HEK293 (cell line): Measurements from ENCODE around the gene AURKAIP1.

Experiments
- KLF9 ChIP-seq: fragments of 450-650 bp; formaldehyde crosslinking; IDR thresholded peaks from 2 replicates; pipeline ENCODE4 v1.5.1; 2016; ENCODE audit warnings: missing biosample characterization, missing genetic modification characterization, low read depth
- ZBTB7A ChIP-seq: fragments of 450-650 bp; formaldehyde crosslinking; IDR thresholded peaks from 2 replicates; pipeline ENCODE4 v1.5.1; 2016; ENCODE audit warnings: low read depth, missing biosample characterization, missing genetic modification characterization
- ZEB2 ChIP-seq: fragments of 450-650 bp; formaldehyde crosslinking; IDR thresholded peaks from 2 replicates; pipeline ENCODE4 v1.5.1; 2016; ENCODE audit warnings: missing biosample characterization, missing genetic modification characterization
- ZNF121 ChIP-seq: fragments of 450-650 bp; formaldehyde crosslinking; IDR thresholded peaks from 2 replicates; pipeline ENCODE4 v1.5.1; 2016; ENCODE audit warnings: missing biosample characterization, missing genetic modification characterization
- ZNF571 ChIP-seq: fragments of 450-650 bp; formaldehyde crosslinking; IDR thresholded peaks from 2 replicates; pipeline ENCODE4 v1.5.0; 2017; ENCODE audit warnings: missing biosample characterization, missing genetic modification characterization
- ZNF654 ChIP-seq: fragments of 450-650 bp; formaldehyde crosslinking; IDR thresholded peaks from 2 replicates; pipeline ENCODE4 v1.5.1; 2016; ENCODE audit warnings: low read depth, missing biosample characterization, missing genetic modification characterization
- TF ChIP-seq, protein P1 (sequence below): fragments of 450-650 bp; formaldehyde crosslinking; conservative IDR thresholded peaks from 2 replicates; pipeline ENCODE4 v1.5.1; 2016; ENCODE audit warnings: low read depth, missing biosample characterization, missing genetic modification characterization
- TF ChIP-seq, protein P2 (sequence below): fragments of 450-650 bp; formaldehyde crosslinking; IDR thresholded peaks from 2 replicates; pipeline ENCODE4 v1.5.1; 2016; ENCODE audit warnings: missing biosample characterization, missing genetic modification characterization
- TF ChIP-seq, protein P3 (sequence below): fragments of 450-650 bp; formaldehyde crosslinking; IDR thresholded peaks from 2 replicates; pipeline ENCODE4 v1.5.1; 2016; ENCODE audit warnings: missing biosample characterization, missing genetic modification characterization
- TF ChIP-seq, protein P4 (sequence below): fragments of 450-650 bp; formaldehyde crosslinking; IDR thresholded peaks from 2 replicates; pipeline ENCODE4 v1.5.1; 2016; ENCODE audit warnings: missing biosample characterization, missing genetic modification characterization

DNA sequence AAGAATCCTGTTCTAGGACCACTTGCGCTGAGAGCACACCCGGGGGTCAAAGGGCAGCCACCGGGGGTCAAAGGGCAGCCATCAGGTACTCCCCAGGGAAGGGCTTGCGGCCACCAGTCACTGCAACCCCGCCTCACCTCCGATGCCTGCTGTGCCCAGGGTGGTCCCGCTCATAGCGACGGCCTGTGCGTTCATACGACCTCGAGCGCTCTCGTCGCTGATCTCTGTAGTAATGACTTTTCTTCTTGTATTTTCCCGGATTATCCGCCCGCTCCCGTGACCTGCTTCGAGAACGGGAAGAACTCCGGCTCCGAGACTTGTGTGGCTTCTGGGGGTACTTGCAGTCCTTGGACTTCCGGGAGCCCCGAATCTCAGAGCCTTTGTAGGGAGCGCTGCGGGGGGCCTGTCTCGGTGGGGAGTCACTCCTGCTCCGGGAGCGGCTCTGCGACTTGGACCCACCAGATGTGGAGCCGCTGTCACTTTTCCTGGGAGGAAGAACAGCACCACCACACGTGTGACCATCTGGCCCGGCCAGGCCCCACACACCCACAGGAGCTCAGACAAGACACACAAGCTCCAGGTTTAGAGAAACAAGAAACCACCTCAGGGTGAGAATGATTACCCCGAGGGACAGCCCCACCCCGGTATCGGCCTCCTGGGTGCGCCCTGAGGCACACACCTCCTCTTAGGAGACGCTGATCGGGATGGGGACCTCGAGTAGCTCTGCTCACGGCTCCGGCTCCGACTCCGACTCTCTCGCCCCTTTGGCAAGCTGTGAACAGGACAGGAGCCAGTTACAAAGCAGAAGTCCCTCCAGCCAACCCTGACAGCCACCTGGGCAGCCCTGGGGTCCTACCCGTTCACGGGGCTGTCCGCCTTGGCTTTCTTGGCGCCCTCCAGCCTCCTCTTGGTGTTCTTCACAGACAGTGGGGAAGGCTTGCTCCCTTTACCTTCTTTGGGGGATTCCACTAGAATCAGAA, 12.4 kb upstream of the AURKAIP1 start:
- TF ChIP-seq, protein P1, sequence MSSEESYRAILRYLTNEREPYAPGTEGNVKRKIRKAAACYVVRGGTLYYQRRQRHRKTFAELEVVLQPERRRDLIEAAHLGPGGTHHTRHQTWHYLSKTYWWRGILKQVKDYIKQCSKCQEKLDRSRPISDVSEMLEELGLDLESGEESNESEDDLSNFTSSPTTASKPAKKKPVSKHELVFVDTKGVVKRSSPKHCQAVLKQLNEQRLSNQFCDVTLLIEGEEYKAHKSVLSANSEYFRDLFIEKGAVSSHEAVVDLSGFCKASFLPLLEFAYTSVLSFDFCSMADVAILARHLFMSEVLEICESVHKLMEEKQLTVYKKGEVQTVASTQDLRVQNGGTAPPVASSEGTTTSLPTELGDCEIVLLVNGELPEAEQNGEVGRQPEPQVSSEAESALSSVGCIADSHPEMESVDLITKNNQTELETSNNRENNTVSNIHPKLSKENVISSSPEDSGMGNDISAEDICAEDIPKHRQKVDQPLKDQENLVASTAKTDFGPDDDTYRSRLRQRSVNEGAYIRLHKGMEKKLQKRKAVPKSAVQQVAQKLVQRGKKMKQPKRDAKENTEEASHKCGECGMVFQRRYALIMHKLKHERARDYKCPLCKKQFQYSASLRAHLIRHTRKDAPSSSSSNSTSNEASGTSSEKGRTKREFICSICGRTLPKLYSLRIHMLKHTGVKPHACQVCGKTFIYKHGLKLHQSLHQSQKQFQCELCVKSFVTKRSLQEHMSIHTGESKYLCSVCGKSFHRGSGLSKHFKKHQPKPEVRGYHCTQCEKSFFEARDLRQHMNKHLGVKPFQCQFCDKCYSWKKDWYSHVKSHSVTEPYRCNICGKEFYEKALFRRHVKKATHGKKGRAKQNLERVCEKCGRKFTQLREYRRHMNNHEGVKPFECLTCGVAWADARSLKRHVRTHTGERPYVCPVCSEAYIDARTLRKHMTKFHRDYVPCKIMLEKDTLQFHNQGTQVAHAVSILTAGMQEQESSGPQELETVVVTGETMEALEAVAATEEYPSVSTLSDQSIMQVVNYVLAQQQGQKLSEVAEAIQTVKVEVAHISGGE (tag by site-specific recombination) = no peak
- no peak for TF ChIP-seq KLF9 (tag by site-specific recombination)
- no peak for TF ChIP-seq ZNF121 (tag by site-specific recombination)
- TF ChIP-seq, protein P2, sequence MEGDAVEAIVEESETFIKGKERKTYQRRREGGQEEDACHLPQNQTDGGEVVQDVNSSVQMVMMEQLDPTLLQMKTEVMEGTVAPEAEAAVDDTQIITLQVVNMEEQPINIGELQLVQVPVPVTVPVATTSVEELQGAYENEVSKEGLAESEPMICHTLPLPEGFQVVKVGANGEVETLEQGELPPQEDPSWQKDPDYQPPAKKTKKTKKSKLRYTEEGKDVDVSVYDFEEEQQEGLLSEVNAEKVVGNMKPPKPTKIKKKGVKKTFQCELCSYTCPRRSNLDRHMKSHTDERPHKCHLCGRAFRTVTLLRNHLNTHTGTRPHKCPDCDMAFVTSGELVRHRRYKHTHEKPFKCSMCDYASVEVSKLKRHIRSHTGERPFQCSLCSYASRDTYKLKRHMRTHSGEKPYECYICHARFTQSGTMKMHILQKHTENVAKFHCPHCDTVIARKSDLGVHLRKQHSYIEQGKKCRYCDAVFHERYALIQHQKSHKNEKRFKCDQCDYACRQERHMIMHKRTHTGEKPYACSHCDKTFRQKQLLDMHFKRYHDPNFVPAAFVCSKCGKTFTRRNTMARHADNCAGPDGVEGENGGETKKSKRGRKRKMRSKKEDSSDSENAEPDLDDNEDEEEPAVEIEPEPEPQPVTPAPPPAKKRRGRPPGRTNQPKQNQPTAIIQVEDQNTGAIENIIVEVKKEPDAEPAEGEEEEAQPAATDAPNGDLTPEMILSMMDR (tag by site-specific recombination) = no peak
- no peak for TF ChIP-seq ZNF571 (tag by site-specific recombination)
- TF ChIP-seq, protein P3, sequence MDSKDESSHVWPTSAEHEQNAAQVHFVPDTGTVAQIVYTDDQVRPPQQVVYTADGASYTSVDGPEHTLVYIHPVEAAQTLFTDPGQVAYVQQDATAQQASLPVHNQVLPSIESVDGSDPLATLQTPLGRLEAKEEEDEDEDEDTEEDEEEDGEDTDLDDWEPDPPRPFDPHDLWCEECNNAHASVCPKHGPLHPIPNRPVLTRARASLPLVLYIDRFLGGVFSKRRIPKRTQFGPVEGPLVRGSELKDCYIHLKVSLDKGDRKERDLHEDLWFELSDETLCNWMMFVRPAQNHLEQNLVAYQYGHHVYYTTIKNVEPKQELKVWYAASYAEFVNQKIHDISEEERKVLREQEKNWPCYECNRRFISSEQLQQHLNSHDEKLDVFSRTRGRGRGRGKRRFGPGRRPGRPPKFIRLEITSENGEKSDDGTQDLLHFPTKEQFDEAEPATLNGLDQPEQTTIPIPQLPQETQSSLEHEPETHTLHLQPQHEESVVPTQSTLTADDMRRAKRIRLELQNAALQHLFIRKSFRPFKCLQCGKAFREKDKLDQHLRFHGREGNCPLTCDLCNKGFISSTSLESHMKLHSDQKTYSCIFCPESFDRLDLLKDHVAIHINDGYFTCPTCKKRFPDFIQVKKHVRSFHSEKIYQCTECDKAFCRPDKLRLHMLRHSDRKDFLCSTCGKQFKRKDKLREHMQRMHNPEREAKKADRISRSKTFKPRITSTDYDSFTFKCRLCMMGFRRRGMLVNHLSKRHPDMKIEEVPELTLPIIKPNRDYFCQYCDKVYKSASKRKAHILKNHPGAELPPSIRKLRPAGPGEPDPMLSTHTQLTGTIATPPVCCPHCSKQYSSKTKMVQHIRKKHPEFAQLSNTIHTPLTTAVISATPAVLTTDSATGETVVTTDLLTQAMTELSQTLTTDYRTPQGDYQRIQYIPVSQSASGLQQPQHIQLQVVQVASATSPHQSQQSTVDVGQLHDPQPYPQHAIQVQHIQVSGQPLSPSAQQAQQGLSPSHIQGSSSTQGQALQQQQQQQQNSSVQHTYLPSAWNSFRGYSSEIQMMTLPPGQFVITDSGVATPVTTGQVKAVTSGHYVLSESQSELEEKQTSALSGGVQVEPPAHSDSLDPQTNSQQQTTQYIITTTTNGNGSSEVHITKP (tag by site-specific recombination) = no peak
- no peak for TF ChIP-seq ZEB2 (tag by site-specific recombination)
- TF ChIP-seq ZBTB7A (tag by site-specific recombination) = no peak
- TF ChIP-seq, protein P4, sequence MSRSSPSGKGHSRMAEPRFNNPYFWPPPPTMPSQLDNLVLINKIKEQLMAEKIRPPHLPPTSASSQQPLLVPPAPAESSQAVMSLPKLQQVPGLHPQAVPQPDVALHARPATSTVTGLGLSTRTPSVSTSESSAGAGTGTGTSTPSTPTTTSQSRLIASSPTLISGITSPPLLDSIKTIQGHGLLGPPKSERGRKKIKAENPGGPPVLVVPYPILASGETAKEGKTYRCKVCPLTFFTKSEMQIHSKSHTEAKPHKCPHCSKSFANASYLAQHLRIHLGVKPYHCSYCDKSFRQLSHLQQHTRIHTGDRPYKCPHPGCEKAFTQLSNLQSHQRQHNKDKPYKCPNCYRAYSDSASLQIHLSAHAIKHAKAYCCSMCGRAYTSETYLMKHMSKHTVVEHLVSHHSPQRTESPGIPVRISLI (tag by site-specific recombination) = no peak
- TF ChIP-seq ZNF654 (tag by site-specific recombination) = no peak
